Stimulated activated CD4-positive, alpha-beta T cell treated with anti-CD3 and anti-CD28 coated beads, Interleukin-2, amount 100 ng/mL, for 48 hours (primary cell): ENCODE data around the gene HSPB2.
"Not testable (repeated sequence)": the region's sequence is repeated elsewhere in the genome, so short reads cannot be mapped to it uniquely, and the experiment has no call there.

Experiments used
- DNase-seq, 2 donors: peaks; one replicate each; pipeline ENCODE4 v3.0.0-alpha.2; 2020

Gene HSPB2

GRCh38 chr11:111916768-111917167, 4.2 kb downstream of the HSPB2 start:
- DNase-seq, result no peak

GRCh38 chr11:111917312-111917711, 4.8 kb downstream of the HSPB2 start:
- no peak for DNase-seq

- DNase-seq, result no peak
These were observed 5.3 kb downstream of the HSPB2 start for GRCh38 chr11:111917788-111918187.

GRCh38 chr11:111918390-111919256, 6.1 kb downstream of the HSPB2 start, which contains the start of gene C11orf52:
C11orf52 (plus strand) TSS chr11:111918913; CDS start chr11:111918973, 60 bp downstream.
- no peak for DNase-seq

GRCh38 chr11:111920908-111921307, 8.4 kb downstream of the HSPB2 start:
- no peak for DNase-seq

GRCh38 chr11:111921541-111922230, 9.2 kb downstream of the HSPB2 start:
- DNase-seq, result no peak

DNA sequence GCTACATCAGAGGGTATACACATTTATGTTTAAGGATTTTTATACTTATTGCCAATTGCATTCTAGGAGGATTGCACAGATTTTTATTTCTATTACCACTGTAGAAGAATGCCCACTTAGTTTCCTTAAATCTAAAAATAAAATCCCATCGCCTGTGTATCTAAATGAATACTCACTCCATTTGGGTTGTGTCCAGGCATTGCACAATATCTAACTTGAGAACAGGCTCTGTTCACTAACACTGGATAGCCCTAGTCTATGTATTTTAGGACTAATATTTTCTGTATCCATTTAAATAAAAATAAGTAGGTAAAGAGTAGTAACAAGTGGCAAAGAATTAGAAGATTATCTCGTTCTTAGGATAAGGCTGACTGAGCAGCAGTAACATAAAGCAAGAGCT, 10.3 kb downstream of the HSPB2 start:
- no peak for DNase-seq

GRCh38 chr11:111923351-111923788, 10.8 kb downstream of the HSPB2 start:
- DNase-seq, result no peak

- no peak for DNase-seq
These were observed 11.4 kb downstream of the HSPB2 start for GRCh38 chr11:111923951-111924350.

DNA sequence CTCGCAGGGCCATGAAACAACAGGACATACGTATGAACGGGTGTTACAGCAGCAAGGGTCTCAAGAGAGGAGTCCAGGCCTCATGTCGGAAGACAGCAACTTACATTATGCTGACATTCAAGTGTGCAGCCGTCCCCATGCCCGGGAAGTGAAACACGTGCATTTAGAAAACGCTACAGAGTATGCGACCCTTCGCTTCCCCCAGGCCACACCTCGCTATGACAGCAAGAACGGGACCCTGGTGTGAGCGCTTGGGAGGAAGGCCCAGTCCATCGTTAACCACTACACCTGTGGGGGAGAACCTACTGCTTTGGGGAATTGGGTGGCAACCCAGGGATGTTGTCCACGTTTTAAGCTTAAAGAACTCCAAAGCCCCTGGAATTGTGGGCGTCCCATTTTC, 13.4 kb downstream of the HSPB2 start:
- no peak for DNase-seq

DNA sequence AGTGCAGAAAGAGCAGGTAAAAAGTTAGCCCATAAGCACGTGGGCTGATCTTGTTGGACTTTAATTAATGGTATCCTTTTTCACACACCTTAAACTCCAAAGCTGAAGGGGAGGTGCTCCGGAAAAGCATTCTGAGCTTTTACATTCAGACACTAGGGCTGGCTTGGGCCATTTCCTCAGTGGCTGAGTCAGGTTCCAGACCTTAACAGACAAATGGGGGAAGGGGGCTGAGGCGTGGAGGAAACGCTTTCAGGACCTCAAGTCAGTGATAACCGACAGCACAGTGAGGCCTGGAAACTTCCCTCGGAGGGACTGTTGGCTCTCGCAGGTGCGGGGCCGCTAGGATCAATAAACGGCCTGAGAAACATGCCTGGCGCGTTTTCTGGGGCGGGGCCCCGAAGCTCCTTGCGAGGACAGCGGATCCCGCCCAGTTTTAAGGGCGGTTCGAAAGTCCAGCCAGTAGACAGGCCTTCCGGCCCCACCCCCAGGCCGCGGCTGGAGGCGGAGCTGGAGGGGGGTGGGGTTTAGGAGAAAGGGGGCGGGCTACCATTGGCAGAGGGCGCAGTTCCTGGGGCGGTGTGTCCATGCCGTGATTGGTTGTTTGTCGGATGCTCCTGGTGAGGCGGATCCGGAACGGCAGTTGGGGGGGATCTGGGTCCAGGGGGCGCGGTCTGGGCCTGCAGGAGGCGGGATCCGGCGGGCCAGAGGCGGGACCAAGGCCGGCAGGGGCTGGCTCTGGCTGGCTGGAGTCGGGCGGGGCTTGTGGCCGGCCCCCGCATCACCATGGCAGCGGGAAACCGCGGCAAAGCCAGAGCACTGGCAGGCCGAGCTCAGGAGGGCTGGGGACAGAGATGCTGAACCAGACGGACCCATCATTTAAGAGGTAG, 14.2 kb downstream of the HSPB2 start:
- DNase-seq, result peak; percentile 93 to 94

DNA sequence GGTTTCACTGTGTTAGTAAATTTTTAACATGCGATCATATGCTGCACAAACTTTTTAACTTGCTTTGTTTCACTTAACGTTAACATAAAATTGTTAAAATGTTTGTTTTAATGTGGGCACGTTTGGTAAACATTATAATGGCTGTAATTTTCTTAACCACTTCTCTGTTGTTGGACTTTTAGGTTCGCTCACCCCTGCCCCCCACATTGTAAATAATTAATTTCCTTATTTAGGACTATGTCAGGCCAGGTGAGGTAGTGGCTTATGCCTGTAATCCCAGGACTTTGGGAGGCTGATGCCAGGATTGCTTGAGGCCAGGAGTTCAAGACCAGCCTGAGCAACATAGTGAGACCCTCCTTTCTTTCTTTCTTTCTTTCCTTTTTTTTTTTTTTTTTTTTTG, 17.9 kb downstream of the HSPB2 start:
- no peak for DNase-seq

- DNase-seq, result no peak
These were observed 20.0 kb downstream of the HSPB2 start for GRCh38 chr11:111932611-111932950.

GRCh38 chr11:111933176-111933575, 20.6 kb downstream of the HSPB2 start:
- DNase-seq, result not testable (repeated sequence)

- DNase-seq, result no peak
These were observed 21.3 kb downstream of the HSPB2 start for GRCh38 chr11:111933872-111934271.

GRCh38 chr11:111934306-111934705, 21.8 kb downstream of the HSPB2 start:
- no peak for DNase-seq

DNA sequence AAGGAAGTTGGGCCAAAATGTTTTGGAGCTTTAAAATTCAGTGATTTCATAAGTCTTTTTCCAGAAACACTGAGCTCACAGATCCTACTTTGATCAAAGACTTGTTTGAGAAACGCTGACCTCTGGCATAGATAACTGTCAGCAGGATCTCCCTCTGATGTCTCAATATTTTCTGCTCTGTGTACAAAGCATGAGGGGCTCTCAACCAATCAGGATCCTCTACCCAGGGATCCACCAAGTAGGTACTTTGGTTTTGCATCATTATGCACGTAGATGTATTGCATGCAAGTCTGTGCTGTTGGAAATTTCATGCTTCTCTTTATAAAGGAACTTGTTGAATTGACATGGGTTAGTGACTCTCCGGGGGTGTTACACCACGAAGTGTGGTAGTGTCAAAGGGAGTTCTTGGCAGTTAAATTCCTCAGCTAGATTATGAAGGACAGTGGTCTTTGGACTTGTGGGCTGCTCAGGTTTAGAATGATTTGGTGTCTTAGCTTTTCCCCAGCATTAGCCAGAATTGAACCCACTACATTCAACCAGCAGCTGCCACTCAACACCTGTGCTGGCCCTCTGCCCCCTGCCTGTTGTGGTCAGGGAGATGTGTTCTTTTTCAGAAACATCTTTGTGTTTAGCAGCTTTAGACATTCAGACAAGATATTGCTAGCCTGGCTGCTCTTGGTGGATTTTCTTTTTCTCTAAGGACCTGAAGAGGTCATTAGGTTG, 22.9 kb downstream of the HSPB2 start:
- DNase-seq, result no peak

GRCh38 chr11:111936040-111936540, 23.6 kb downstream of the HSPB2 start:
- no peak for DNase-seq

- no peak for DNase-seq
These were observed 24.9 kb downstream of the HSPB2 start for GRCh38 chr11:111937461-111937769.

GRCh38 chr11:111937844-111938243, 25.3 kb downstream of the HSPB2 start:
- no peak for DNase-seq

GRCh38 chr11:111938687-111939160, 26.2 kb downstream of the HSPB2 start:
- peak in 1 of 2 donors; percentile 24 for DNase-seq
